Fibroblast of villous mesenchyme (primary cell): ENCODE data around the gene TRIP6. TPM values are rescaled to one million over a fixed set of nuclear protein-coding genes. Genes with fewer than 3 reads are reported as not detected.
A peak's percentile ranks its signal among the peaks of the same experiment; 100 is the strongest.

ENCODE experiments used
- DNase-seq: peaks from one replicate; pipeline ENCODE4 v3.0.0-alpha.2; 2010; ENCODE audit warnings: low read depth
- H3K4me3 ChIP-seq: 2 replicates; pipeline ENCODE4 v1.5.1; 2011; ENCODE audit warnings: low read depth, mild to moderate bottlenecking, low read length
- CTCF ChIP-seq: IDR thresholded peaks from 2 replicates; pipeline ENCODE4 v1.5.1; 2012; ENCODE audit warnings: low read depth, mild to moderate bottlenecking, low read length; ENCODE audit not compliant: insufficient read depth
- total RNA-seq: library from RNA; depleted of rRNA; stranded (reverse); fragments of >200 nt; gene quantifications from 2 replicates; pipeline ENCODE4 v1.2.3, GENCODE V29; 2012

Gene TRIP6
- total RNA-seq, 1 donor, result 106 TPM

- no peak for DNase-seq
- H3K4me3 ChIP-seq, result no peak overlapping the region
- no peak for TF ChIP-seq CTCF
Measured at GRCh38 chr7:100891568-100892247, 24.5 kb downstream of the TRIP6 start.

- no peak for DNase-seq
- TF ChIP-seq CTCF, result no peak
Measured at GRCh38 chr7:100892364-100893317, 25.5 kb downstream of the TRIP6 start.

GRCh38 chr7:100893318-100893895 lies 26.2 kb downstream of the TRIP6 start:
- DNase-seq, result no peak
- no peak for TF ChIP-seq CTCF
- H3K4me3 ChIP-seq, result no peak overlapping the region

More at GRCh38 chr7:100892364-100893317, 25.5 kb downstream of the TRIP6 start:
- H3K4me3 ChIP-seq, result no peak overlapping the region

GRCh38 chr7:100893910-100894721 lies 26.9 kb downstream of the TRIP6 start:
- no peak for DNase-seq
- H3K4me3 ChIP-seq, result no peak overlapping the region
- TF ChIP-seq CTCF, result no peak

- TF ChIP-seq CTCF, result peak; percentile 80
- peak overlapping the region; percentile 50 for H3K4me3 ChIP-seq
- no peak for DNase-seq
Measured at GRCh38 chr7:100894860-100895700, 27.9 kb downstream of the TRIP6 start.

GRCh38 chr7:100895701-100895955 lies 28.4 kb downstream of the TRIP6 start, which contains the start of gene ACHE:
ACHE (minus strand) TSS chr7:100895888; CDS start chr7:100894232, 1,656 bp downstream.
- TF ChIP-seq CTCF, result no peak
- no peak for DNase-seq
- H3K4me3 ChIP-seq, result peak within 1 kb of the TSS; percentile 50
